ENCODE data around the gene HOMER2. TPM values are rescaled to one million over a fixed set of nuclear protein-coding genes. Genes with fewer than 3 reads are reported as not detected.

Gene HOMER2
- total RNA-seq, 1 donor from 2014 or later = 21.3 TPM

Other genes with a start within 250 kb of the HOMER2 start
- gene AP3B2, start 242.8 kb downstream of the HOMER2 start, total RNA-seq = 0.21 TPM in 1 of 2 replicates, not detected in the other
- not detected in 2 replicates for gene FSD2, start 146.7 kb downstream of the HOMER2 start, total RNA-seq
- 7.1 and 7.5 TPM in 2 replicates for gene WHAMM, start 143.1 kb downstream of the HOMER2 start, total RNA-seq
- gene RAMAC, start 33.5 kb upstream of the HOMER2 start, total RNA-seq = 26.1 and 27.3 TPM in 2 replicates
- gene C15orf40, start 58.9 kb upstream of the HOMER2 start, total RNA-seq = 24.2 and 29.0 TPM in 2 replicates
- 61.7 and 61.8 TPM in 2 replicates for gene BTBD1, start 114.5 kb upstream of the HOMER2 start, total RNA-seq
- 4.5 and 5.2 TPM in 2 replicates for gene TM6SF1, start 154.9 kb upstream of the HOMER2 start, total RNA-seq